Measurements from ENCODE around the gene CH25H.

DNA sequence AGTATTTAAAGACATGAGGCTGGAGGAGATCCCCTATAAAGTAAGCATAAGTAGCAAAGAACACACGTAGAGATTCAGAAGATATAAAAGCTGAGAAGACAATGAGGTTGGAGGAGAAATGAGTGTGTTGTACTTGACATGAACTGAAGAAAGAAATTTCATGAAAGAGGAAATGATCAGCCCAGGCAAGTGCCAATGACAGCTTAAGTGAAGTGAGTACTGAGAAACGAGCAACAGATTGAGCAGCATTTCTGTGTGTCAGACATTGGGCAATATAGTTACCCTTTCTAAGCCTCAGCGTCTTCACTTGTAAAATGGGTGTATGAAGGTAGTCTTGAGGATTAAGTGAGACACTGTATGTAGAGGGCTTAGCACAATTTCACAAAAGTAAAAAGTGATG lies 49.2 kb upstream of the CH25H start:
- no peak for TF ChIP-seq EZH2 (IDR thresholded peaks at IDR 0.05; ENCODE audit: insufficient read depth, poor library complexity, severe bottlenecking)
- no peak for TF ChIP-seq EZH2phosphoT487 (IDR thresholded peaks at IDR 0.05; ENCODE audit: insufficient read depth, low read depth)

Data from GM23248 (cell line).